ENCODE data around the gene BBS12. TPM values are rescaled to one million over a fixed set of nuclear protein-coding genes. Genes with fewer than 3 reads are reported as not detected.
A peak's percentile ranks its signal among the peaks of the same experiment; 100 is the strongest.

BBS12 gene
- total RNA-seq, 2 experiments from 2014 or later, result 1.3 to 1.4 TPM

- Mint-ChIP-seq H3K4me3 (no peak overlapping the region), H3K9me3 (ENCODE audit: insufficient read depth) (peaks cover 6% of the 10 kb centered on the region), H3K4me1 (ENCODE audit: low read depth) (peaks cover 12% of the 10 kb centered on the region), H3K36me3 (ENCODE audit: low read depth) (peaks cover 9% of the 10 kb centered on the region), H3K27ac (no peak overlapping the region), H3K27me3 (ENCODE audit: low read depth) (peaks cover 18% of the 10 kb centered on the region)
- CTCF ChIA-PET, result interaction anchor here (2.5 kb wide), 1 partner anchor 10 kb away, joined by 10 read pairs; no protein-coding TSS in a partner anchor
- no peak for DNase-seq
- no peak for ATAC-seq
- POLR2A ChIA-PET, result no interaction called here
Observed at GRCh38 chr4:122747883-122748282, 15.4 kb downstream of the BBS12 start.

DNA sequence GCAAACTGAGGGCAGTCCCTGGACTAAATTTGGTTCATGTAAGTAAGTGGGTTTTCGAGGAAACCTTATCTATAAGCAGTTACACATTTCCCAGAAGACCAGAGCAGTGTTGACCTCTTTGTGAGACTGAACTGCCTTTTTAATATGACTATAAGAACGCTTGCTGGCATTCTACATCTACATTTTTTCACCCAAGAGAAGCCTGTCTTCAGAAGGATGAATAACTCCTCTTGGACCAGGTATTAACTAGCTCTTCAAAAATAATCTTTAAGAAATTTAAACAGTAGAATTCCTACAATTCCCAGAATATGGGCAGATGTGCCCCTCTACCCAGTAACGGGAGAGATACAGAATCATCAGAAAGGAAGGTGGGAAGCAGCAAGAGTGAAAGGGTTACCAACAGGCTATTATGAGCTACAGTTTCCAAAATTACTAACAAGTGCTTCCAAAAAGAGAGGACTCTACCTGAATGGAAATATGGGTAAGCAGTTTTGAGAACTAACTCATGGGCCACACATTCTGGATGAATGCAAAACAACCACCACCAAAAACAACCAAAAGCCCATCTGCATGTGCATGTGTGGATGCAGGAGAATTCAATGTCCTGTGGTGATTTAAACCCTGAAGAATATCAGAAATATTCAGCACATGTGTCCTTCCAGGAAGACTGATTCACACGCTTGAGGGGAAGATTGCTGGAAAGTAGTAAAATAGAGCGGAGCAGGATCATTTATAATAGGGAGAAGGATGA is 17.4 kb downstream of the BBS12 start:
- ChIA-PET POLR2A (no interaction called here), CTCF (no interaction called here)
- DNase-seq, result no peak

DNA sequence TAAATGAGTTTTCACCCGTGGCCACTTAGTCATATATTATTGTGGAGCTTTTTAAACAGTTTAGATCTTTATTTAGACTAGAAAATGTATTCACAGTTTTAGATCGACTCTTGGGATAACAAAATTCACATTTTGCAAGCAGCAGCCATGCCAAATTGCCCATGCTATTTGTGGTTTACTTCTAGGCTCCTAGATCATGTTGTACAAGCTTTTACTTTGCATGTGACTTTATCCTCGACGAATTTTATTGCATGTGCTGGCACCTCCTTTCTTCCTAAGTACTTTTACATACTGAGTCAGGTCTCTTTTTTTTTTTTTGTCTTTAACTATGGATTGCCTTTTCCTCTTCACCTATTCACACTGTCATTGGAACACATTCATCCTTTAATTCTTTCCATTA is 23.2 kb downstream of the BBS12 start:
- Mint-ChIP-seq H3K9me3 (ENCODE audit: insufficient read depth) (no peaks in the 10 kb centered on the region), H3K4me1 (ENCODE audit: low read depth) (peaks cover 6% of the 10 kb centered on the region), H3K36me3 (ENCODE audit: low read depth) (no peaks in the 10 kb centered on the region), H3K27ac (no peak overlapping the region), H3K27me3 (ENCODE audit: low read depth) (peaks cover 27% of the 10 kb centered on the region), H3K4me3 (no peak overlapping the region)
- POLR2A ChIA-PET, result no interaction called here
- CTCF ChIA-PET, result interaction anchor here (1.1 to 1.4 kb wide), 3 partner anchors 11 to 159 kb away, joined by 3 to 5 read pairs (median 3); partner anchors contain the start of gene BBS12
- DNase-seq (no peak), ATAC-seq (no peak)

More for the DNA sequence above, 17.4 kb downstream of the BBS12 start:
- ATAC-seq, result no peak
- Mint-ChIP-seq H3K27ac (no peak overlapping the region), H3K27me3 (ENCODE audit: low read depth) (peaks cover 23% of the 10 kb centered on the region), H3K4me3 (no peak overlapping the region), H3K4me1 (ENCODE audit: low read depth) (peaks cover 12% of the 10 kb centered on the region), H3K9me3 (ENCODE audit: insufficient read depth) (peaks cover 3% of the 10 kb centered on the region), H3K36me3 (ENCODE audit: low read depth) (peaks cover 9% of the 10 kb centered on the region)

GRCh38 chr4:122758033-122758432 is 25.5 kb downstream of the BBS12 start:
- H3K36me3 Mint-ChIP-seq (ENCODE audit: low read depth), result no peaks in the 10 kb centered on the region

DNA sequence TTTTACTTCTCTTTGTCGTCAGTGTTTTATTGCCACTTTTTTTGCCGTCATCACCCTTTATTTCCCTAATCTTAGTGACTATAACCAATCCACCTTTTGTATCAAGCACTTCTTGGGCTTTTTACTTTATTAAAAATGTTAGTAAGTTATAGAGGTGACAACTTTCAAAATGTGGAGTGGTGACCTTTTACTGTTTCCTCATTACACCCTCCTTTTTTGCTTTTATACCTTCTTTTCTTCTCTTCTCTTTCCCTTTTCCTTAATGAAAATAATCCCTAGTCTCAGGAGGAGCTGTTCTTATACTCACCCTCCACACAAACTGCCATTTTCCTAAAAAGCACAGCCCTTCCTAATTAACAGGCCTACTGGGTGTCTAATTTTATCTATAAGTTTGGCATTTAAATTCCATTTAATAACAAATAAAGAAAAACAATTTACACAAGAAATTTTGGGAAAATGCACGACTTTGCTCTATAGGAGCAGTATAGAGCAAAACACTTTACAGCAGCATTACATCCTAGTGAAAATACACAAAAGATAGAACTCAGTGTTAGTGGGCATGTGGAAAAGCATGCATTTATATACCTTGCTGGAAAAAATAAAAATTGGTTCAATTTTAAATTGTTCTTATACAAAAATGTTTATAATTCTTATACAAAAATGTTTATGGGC is 27.3 kb downstream of the BBS12 start:
- POLR2A ChIA-PET, result no interaction called here
- no peaks in the 10 kb centered on the region for H3K36me3 Mint-ChIP-seq (ENCODE audit: low read depth)
- H3K4me1 Mint-ChIP-seq (ENCODE audit: low read depth), result peaks cover 34% of the 10 kb centered on the region
- CTCF ChIA-PET, result no interaction called here
- H3K4me3 Mint-ChIP-seq, result no peak overlapping the region
- DNase-seq (no peak), ATAC-seq (no peak)
- no peaks in the 10 kb centered on the region for H3K9me3 Mint-ChIP-seq (ENCODE audit: insufficient read depth)
- H3K27me3 Mint-ChIP-seq (ENCODE audit: low read depth), result peaks cover 8% of the 10 kb centered on the region
- H3K27ac Mint-ChIP-seq, result no peak overlapping the region

More at GRCh38 chr4:122758033-122758432, 25.5 kb downstream of the BBS12 start:
- no peak for DNase-seq
- Mint-ChIP-seq H3K27me3 (ENCODE audit: low read depth) (peaks cover 14% of the 10 kb centered on the region), H3K4me1 (ENCODE audit: low read depth) (peaks cover 23% of the 10 kb centered on the region), H3K9me3 (ENCODE audit: insufficient read depth) (no peaks in the 10 kb centered on the region), H3K27ac (no peak overlapping the region), H3K4me3 (no peak overlapping the region)
- ATAC-seq, result no peak
- POLR2A ChIA-PET, result interaction anchor here (1.3 kb wide), 1 partner anchor 164 kb away, joined by 3 read pairs; the partner anchor contains the start of gene NUDT6
- CTCF ChIA-PET, result interaction anchor here (0.7 to 2.6 kb wide), 32 partner anchors 9 to 336 kb away, joined by 3 to 22 read pairs (median 5); partner anchors contain the start of genes BBS12 and NUDT6

DNA sequence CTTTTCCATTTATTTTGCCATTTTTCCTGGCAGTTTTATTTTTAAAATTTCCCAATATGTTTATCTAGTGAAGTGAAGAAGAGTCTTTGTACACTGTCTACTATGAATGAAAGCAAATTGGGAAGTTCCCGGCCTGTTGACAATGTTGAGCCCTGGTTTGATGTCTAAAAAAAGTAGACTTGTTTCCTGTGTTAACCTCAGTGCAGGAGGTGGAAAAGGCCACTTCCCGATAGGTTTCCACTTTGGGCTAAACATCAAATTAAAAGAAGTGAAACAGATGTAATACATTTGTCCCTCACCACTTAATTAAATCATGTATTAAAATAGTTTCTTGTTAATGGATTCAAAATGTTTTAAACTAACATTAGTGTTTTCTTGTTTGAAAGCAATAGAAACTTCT is 30.0 kb downstream of the BBS12 start:
- H3K27ac Mint-ChIP-seq, result no peak overlapping the region
- ChIA-PET POLR2A (no interaction called here), CTCF (interaction anchor here (0.7 kb wide), 1 partner anchor 127 kb away, joined by 3 read pairs; no protein-coding TSS in a partner anchor)
- peaks cover 37% of the 10 kb centered on the region for H3K4me1 Mint-ChIP-seq (ENCODE audit: low read depth)
- peak overlapping the region; percentile 43 for H3K4me3 Mint-ChIP-seq
- H3K36me3 Mint-ChIP-seq (ENCODE audit: low read depth), result no peaks in the 10 kb centered on the region
- DNase-seq (peak; percentile 39), ATAC-seq (peak; percentile 75)
- no peaks in the 10 kb centered on the region for H3K27me3 Mint-ChIP-seq (ENCODE audit: low read depth)
- no peaks in the 10 kb centered on the region for H3K9me3 Mint-ChIP-seq (ENCODE audit: insufficient read depth)

GRCh38 chr4:122762966-122763716 is 30.6 kb downstream of the BBS12 start:
- H3K36me3 Mint-ChIP-seq (ENCODE audit: low read depth), result no peaks in the 10 kb centered on the region
- no peak for ATAC-seq
- ChIA-PET POLR2A (no interaction called here), CTCF (interaction anchor here (0.7 kb wide), 1 partner anchor 126 kb away, joined by 3 read pairs; no protein-coding TSS in a partner anchor)
- no peaks in the 10 kb centered on the region for H3K9me3 Mint-ChIP-seq (ENCODE audit: insufficient read depth)
- no peaks in the 10 kb centered on the region for H3K27me3 Mint-ChIP-seq (ENCODE audit: low read depth)
- H3K4me1 Mint-ChIP-seq (ENCODE audit: low read depth), result peaks cover 34% of the 10 kb centered on the region
- H3K27ac Mint-ChIP-seq, result no peak overlapping the region
- H3K4me3 Mint-ChIP-seq, result no peak overlapping the region
- DNase-seq, result no peak

GRCh38 chr4:122764071-122764820 is 31.7 kb downstream of the BBS12 start:
- ChIA-PET CTCF (interaction anchor here (1.5 kb wide), 1 partner anchor 156 kb away, joined by 3 read pairs; no protein-coding TSS in a partner anchor), POLR2A (no interaction called here)
- no peak for DNase-seq
- H3K4me3 Mint-ChIP-seq, result no peak overlapping the region
- H3K36me3 Mint-ChIP-seq (ENCODE audit: low read depth), result no peaks in the 10 kb centered on the region
- H3K9me3 Mint-ChIP-seq (ENCODE audit: insufficient read depth), result no peaks in the 10 kb centered on the region
- ATAC-seq, result no peak
- H3K27ac Mint-ChIP-seq, result no peak overlapping the region
- H3K4me1 Mint-ChIP-seq (ENCODE audit: low read depth), result peaks cover 32% of the 10 kb centered on the region
- H3K27me3 Mint-ChIP-seq (ENCODE audit: low read depth), result no peaks in the 10 kb centered on the region

DNA sequence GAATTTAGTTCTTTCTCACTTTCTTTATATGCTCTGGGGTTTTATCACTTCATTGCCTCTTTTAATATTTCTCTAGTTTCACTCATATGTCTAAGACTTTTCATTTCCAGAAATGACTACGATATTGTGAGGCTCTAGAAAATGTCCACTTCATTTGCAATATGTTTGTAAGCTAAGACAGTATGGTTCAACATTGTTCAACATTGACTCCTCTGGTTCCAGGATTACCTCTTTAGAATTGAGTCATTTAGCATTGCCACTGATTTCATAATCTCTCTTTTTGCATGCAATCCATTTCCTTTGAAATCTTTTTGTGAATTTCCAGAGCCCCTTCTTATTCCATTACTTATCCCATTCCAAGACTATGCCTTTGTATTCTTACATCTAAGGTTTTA is 32.3 kb downstream of the BBS12 start:
- ATAC-seq, result no peak
- Mint-ChIP-seq H3K9me3 (ENCODE audit: insufficient read depth) (no peaks in the 10 kb centered on the region), H3K4me1 (ENCODE audit: low read depth) (peaks cover 32% of the 10 kb centered on the region), H3K27ac (no peak overlapping the region), H3K27me3 (ENCODE audit: low read depth) (no peaks in the 10 kb centered on the region), H3K36me3 (ENCODE audit: low read depth) (no peaks in the 10 kb centered on the region), H3K4me3 (no peak overlapping the region)
- POLR2A ChIA-PET, result no interaction called here
- CTCF ChIA-PET, result interaction anchor here (1.5 kb wide), 1 partner anchor 156 kb away, joined by 3 read pairs; no protein-coding TSS in a partner anchor
- no peak for DNase-seq

GRCh38 chr4:122765692-122766352 is 33.3 kb downstream of the BBS12 start:
- no peak overlapping the region for H3K27ac Mint-ChIP-seq
- DNase-seq (no peak), ATAC-seq (no peak)
- H3K4me3 Mint-ChIP-seq, result no peak overlapping the region
- POLR2A ChIA-PET, result no interaction called here
- CTCF ChIA-PET, result interaction anchor here (1.0 to 3.7 kb wide), 3 partner anchors 8 to 154 kb away, joined by 3 to 18 read pairs (median 3); no protein-coding TSS in a partner anchor
- no peaks in the 10 kb centered on the region for H3K36me3 Mint-ChIP-seq (ENCODE audit: low read depth)
- H3K27me3 Mint-ChIP-seq (ENCODE audit: low read depth), result no peaks in the 10 kb centered on the region
- H3K9me3 Mint-ChIP-seq (ENCODE audit: insufficient read depth), result no peaks in the 10 kb centered on the region
- peaks cover 32% of the 10 kb centered on the region for H3K4me1 Mint-ChIP-seq (ENCODE audit: low read depth)

- Mint-ChIP-seq H3K36me3 (ENCODE audit: low read depth) (no peaks in the 10 kb centered on the region), H3K27me3 (ENCODE audit: low read depth) (no peaks in the 10 kb centered on the region), H3K4me1 (ENCODE audit: low read depth) (peaks cover 30% of the 10 kb centered on the region), H3K4me3 (no peak overlapping the region), H3K9me3 (ENCODE audit: insufficient read depth) (no peaks in the 10 kb centered on the region), H3K27ac (no peak overlapping the region)
- POLR2A ChIA-PET, result no interaction called here
- CTCF ChIA-PET, result interaction anchor here (1.0 to 3.7 kb wide), 2 partner anchors 8 to 11 kb away, joined by 3 to 18 read pairs; no protein-coding TSS in a partner anchor
- ATAC-seq, result no peak
- no peak for DNase-seq
Observed at GRCh38 chr4:122766353-122766705, 33.8 kb downstream of the BBS12 start.
